ENCODE measurements around the gene SPRED2. TPM values are rescaled to one million over a fixed set of nuclear protein-coding genes. Genes with fewer than 3 reads are reported as not detected.

Gene SPRED2
- total and polyA plus RNA-seq, 2 of the 8 experiments (the other 6 are each of a cell fraction or from before 2014, with no cell fraction given) = 15.3 to 22.5 TPM

DNA sequence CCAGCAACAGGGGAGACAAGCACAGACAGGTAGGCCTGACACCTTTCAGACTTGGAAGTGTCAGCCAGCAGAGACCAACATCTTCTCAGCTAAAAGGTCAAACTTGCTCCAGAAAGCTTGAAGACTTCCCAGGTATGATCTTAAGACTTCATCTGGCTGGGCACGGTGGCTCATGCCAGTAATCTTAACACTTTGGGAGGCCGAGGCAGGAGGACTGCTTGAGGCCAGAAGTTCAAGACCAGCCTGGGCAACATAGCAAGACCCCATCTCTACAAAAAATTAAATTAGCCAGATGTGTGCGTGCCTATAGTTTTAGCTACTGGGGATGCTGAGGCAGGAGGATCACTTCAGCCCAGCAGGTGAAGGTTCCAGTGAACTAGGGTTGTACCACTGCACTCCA, 39.0 kb upstream of the SPRED2 start (continued):
- no peak for TF ChIP-seq CHD7 (IDR thresholded peaks at IDR 0.05; ENCODE audit: insufficient replicate concordance, low read length)
- TF ChIP-seq SIRT6 (IDR thresholded peaks at IDR 0.05; ENCODE audit: low read length) = no peak

Data from H1 (cell line).